NCI-H1436 (cell line): ENCODE measurements around the gene RETNLB.

ENCODE experiments used
- DNase-seq: peaks from one replicate; lab custom pipeline; 2025; lab: John Stamatoyannopoulos, UW

Gene RETNLB

GRCh38 chr3:108757404-108757982 is at the start of gene RETNLB:
Gene RETNLB (minus strand): TSS chr3:108757410. CDS start chr3:108757185, 225 bp downstream.
- peak; percentile 94 for DNase-seq

DNA sequence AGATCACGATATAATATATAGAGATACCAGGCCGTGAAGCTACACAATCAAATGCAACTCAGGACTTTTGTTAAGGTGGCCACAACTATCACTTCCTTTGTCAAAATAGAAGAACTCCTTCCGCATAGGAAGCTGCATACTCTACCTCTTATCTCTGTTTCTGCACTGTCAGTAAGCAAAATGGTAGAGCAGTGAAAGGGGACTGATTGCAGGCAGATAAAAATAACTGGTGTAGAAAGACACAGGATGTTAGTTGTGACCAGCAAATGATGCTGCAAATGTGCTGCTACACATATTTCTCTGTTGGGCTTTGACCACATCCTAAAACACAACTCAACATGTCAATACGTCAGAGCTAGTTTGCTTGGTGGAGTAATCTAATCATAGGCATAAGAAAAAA is 49.1 kb upstream of the RETNLB start:
- DNase-seq: no peak

DNA sequence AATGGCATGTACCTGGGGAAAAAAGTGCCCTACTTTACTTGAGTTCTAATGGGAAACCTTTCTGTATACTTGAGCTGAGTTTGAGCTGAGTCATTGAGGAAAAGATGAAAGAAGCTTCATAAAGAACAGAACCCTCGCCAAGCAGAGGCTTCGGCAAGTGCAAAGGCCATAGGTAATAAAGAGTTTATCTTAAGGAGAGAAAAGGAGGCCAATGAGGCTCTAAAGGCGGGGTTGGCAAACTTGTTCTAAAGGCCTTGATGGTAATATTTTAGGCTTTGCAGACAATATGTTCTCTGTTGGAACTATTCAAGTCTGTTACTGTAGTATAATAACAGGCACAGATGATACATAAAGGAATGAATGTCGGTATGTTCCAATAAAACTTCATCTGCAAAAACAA is 47.8 kb upstream of the RETNLB start:
- no peak for DNase-seq

- DNase-seq: no peak
Observed at GRCh38 chr3:108804437-108804836, 47.2 kb upstream of the RETNLB start.

DNA sequence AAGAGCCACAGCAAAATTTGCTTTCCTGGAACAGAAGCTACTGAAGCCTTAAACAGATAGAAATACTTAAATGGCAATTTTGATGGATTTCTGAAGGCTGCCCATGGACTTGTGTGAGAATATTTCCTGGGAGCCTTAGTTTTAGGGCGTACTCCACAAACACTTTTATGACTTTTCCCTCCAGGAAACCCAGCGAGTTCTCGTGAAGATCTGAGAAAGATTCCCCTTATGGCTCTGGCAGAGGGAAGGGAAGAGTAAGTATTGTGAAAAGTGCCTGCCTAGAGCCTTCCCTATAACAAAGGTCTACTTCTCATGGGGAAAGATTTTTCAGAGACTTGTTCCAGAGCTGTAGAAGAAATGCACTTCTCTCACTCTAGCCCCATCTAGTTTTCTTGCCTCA is 34.3 kb upstream of the RETNLB start:
- DNase-seq: no peak

DNA sequence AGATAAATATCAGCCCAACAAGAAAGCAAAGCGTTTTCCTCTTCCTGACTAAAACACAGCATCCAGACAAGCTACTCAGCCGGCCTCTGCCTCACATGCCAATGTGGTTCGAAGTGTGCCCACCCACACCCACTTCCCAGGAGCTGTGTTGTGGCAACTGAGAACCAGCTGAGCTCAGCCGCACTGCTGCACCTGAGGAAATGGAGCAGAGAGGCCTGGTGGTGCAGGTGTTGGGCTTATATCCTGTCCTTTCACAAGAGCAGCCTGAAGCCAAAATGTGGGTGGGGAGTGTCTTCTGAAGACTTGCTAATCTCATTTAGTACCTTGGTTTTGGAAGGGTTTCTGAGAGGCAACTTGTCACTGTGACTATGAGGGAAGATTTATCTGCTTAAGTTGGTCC is 23.0 kb upstream of the RETNLB start:
- DNase-seq: no peak

DNA sequence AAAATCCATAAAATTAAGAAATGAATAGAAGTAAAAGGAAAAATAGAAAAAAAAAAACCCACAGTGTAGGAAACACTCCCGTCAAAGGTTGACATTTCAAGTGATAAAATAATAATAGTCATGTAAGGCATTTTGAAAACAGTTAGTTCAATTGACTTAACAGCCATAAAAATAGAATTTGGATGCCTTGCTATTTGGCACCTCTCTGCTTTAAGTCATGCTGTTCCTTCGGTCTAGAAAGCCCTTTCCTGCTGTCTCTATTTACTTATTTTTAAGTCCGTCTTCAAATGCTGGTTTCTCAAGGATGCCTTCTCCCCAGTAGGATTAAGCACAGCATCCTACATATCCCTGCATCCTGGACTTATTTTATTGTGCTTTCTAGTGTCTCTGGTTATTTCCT is 22.3 kb upstream of the RETNLB start:
- DNase-seq: no peak

GRCh38 chr3:108775649-108776048 is 18.4 kb upstream of the RETNLB start:
- no peak for DNase-seq

DNA sequence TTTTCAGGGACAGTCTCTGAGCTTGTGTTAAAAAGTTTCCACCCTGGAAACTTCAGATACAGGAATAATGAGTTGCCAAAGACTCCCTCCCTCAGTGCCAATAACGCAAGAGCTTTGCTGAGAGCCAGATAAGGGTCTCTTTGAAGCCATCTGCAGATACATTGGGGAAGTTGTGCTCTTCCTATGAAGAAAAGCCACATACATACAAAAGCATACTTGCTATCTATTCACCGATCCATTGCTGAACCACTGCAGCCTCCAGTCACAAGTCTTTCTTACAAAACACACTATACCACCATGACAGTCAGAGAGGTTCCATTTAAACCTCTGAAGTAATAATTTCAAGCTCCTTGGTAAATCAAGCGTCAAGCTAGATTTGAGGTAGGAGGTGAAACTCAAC is 10.0 kb upstream of the RETNLB start:
- no peak for DNase-seq

- DNase-seq: no peak
Observed at GRCh38 chr3:108755686-108756085, 1.5 kb downstream of the RETNLB start.

- DNase-seq: no peak
Observed at GRCh38 chr3:108744762-108745161, 12.4 kb downstream of the RETNLB start.

DNA sequence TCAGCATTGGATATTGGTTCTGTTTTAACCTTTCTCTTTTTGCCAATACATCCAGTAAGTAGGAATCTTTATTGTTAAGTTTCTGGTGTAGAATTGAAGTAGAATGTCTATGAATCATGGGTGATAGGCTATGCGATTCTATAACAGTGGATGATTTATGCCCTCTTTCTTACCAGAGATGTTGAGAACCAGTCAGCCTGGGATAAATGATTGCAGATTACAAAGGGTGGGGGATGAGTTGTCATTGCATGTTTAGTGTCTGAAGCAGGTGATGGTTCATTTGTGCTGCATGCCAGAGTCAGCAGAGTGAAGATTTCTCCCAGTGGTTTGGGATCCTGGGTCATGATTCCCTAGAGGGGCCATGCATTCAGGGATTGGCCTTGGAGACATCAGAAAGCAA is 14.3 kb downstream of the RETNLB start:
- DNase-seq: no peak

DNA sequence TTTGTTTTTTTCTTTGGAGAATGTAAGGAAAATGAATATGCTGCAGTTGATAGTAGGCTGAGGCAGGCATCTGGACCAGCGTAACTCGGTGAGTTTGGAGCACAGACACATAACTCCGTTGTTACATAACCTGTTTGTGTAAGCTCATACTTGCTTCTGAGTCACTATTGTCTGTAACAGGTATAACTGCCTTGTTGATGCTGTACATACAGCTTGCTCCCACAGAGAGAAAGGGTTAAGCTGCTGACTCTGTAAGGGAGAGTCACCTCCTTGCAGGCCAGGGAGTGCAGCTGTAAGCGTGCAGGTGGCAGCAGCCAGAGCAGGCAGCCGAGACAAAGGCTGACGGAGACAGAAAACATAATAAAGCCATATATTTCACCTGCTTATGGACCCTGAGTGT is 20.4 kb downstream of the RETNLB start:
- DNase-seq: no peak

DNA sequence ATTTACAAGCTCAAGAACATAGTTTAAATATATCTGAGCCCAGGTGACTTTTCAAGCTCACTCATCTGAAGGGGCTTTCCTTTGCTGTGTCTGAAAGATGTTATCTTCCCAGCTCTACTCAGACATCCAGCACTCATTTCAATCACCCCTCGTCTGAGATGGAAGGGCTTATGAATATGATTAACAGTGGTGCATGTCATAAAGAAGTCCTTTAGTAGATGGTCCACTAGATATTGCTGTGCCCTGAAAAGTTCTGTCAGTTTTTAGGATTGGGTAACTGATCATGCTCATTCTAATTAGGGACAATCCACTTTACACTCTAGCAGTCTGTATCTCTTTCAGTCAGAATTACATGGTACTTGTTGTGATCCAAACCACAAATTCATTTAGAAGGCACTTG is 28.3 kb downstream of the RETNLB start:
- DNase-seq: no peak

DNA sequence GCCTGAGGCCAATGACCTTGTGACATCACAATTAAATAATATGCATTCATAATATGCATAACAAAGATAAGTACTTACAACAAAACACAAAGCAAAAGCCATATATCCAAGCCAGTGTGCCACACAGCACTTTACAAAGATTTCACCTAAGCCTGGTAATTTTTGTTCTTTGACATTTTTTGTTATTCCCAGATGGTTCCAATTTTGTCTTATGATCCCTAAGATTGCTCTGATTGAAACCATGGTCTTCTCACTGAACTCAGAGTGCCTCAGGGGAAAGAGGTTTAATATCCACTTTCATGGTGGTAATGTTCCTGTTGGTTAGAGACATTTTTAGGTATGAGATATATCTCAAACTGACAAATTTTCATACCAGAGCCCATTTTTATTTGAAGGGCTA is 29.1 kb downstream of the RETNLB start:
- no peak for DNase-seq

GRCh38 chr3:108724101-108724500 is 33.1 kb downstream of the RETNLB start:
- DNase-seq: no peak

DNA sequence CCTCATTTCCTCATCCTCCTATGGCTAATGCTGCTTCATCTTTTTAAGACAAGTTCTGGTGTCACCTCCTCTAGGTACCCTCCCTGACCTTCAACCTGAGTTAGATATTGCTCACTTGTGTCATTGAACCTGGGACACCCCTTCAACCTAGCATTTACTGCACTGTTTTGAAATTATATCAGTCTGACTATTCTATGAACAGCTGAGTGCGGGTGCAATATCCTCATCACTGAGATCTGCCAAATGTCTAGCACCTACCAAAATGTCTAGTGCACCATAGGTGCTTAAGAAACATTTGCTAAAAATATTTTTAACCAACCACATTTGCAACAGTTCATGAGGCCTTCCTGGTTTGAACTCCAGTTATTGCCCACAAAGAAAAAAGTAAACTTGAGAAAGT is 34.5 kb downstream of the RETNLB start:
- DNase-seq: no peak

GRCh38 chr3:108719178-108719806 is 37.9 kb downstream of the RETNLB start:
- no peak for DNase-seq

DNA sequence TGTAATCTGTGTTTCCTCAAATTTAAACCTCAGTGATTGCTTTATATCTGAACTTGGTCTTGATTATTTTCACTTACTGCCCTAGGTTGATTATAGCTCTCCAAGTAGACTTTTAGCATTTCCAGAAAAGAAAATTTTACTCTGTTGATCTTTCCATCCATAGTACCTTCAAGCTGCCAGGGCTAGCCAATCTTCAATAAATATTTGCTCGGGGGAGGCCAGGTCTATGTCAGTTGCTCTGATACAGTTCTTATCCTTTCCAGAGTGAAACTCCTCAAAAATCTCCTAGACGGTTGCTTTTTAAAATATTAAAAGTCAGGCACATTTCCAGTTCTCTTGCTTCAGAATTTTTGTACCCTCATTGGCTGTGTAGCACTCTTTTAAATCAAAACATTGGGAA is 38.8 kb downstream of the RETNLB start:
- no peak for DNase-seq

GRCh38 chr3:108713816-108714215 is 43.4 kb downstream of the RETNLB start:
- DNase-seq: no peak

DNA sequence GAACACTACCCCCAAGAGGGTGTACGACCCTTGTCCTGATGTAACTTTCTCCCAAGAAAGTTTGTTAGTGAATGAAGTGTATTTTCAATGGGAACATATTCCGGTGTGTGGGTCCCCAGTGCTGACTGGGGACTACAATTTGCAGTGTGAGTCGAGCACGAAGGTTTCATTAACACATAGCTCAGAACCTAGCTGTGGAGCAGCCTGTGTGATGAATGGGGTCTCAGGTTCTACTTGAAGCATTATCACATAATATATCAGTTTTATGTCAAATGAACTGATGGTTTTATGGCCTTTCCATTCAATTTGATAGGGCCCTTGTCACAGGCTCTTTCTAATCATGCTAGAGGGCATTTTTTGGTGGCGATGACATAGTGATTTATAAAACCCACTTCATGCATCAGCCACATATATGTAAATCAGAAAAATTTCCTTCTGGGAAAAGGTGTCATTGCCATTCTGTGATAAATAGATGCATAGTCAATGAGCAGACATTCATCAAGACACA is 44.1 kb downstream of the RETNLB start:
- DNase-seq: no peak
